ENCODE results near the gene CD4. TPM values are rescaled to one million over a fixed set of nuclear protein-coding genes. Genes with fewer than 3 reads are reported as not detected.

The CD4 gene
- total RNA-seq, 4 donors from 2014 or later = 16.4 to 65.4 (median 29.6) TPM

DNA sequence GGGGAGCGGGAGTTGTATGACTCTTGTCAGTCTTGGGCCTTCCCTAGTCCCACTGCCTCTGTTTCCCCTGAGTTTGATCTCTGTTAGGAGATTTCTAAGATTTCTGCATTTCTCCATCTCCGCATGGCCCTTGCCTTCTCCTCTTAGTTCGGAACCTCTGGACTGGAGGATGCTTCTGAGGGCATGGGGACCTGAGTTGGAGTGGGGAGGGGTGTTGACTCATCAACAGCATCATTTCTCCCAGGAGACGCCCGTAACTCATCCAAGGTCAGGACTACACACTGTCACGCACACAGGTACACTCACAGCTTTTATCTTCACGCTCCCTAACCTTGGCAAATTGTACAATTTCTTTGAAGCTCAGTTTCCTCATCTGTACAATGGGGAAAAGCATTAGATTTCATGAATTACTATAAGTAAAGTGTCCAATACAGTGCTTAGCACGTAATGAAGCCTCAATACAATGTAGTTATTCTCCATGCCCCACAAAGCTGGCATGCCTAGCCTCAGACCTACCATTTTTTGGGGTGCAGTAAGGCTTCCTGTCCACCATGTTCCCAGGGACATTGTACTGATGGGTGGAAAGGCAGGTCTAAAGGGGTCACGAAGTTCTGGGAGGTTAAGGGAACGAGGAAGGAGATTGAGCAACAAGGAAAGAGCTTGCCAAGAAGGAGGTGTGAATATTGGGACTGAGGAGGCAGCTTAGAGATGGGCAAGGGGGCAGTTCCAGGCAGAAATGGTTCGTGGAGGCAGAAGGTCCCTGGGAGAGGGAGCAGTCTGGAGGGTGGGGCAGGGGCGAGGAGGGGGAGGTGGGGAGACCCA is 17.6 kb upstream of the CD4 start:
- TF ChIP-seq, protein P1, sequence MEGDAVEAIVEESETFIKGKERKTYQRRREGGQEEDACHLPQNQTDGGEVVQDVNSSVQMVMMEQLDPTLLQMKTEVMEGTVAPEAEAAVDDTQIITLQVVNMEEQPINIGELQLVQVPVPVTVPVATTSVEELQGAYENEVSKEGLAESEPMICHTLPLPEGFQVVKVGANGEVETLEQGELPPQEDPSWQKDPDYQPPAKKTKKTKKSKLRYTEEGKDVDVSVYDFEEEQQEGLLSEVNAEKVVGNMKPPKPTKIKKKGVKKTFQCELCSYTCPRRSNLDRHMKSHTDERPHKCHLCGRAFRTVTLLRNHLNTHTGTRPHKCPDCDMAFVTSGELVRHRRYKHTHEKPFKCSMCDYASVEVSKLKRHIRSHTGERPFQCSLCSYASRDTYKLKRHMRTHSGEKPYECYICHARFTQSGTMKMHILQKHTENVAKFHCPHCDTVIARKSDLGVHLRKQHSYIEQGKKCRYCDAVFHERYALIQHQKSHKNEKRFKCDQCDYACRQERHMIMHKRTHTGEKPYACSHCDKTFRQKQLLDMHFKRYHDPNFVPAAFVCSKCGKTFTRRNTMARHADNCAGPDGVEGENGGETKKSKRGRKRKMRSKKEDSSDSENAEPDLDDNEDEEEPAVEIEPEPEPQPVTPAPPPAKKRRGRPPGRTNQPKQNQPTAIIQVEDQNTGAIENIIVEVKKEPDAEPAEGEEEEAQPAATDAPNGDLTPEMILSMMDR (IDR thresholded peaks at IDR 0.05; ENCODE audit: low read depth) = no peak

GRCh38 chr12:6772331-6772695 is 17.0 kb upstream of the CD4 start, which contains the start of gene LAG3:
TSS of gene LAG3 (plus strand) at chr12:6772520. CDS start at chr12:6772853, 333 bp downstream.
- TF ChIP-seq, protein P1 (IDR thresholded peaks at IDR 0.05; ENCODE audit: low read depth) = no peak

GRCh38 chr12:6772726-6773589 is 16.4 kb upstream of the CD4 start:
- TF ChIP-seq, protein P1 (IDR thresholded peaks at IDR 0.05; ENCODE audit: low read depth) = no peak

DNA sequence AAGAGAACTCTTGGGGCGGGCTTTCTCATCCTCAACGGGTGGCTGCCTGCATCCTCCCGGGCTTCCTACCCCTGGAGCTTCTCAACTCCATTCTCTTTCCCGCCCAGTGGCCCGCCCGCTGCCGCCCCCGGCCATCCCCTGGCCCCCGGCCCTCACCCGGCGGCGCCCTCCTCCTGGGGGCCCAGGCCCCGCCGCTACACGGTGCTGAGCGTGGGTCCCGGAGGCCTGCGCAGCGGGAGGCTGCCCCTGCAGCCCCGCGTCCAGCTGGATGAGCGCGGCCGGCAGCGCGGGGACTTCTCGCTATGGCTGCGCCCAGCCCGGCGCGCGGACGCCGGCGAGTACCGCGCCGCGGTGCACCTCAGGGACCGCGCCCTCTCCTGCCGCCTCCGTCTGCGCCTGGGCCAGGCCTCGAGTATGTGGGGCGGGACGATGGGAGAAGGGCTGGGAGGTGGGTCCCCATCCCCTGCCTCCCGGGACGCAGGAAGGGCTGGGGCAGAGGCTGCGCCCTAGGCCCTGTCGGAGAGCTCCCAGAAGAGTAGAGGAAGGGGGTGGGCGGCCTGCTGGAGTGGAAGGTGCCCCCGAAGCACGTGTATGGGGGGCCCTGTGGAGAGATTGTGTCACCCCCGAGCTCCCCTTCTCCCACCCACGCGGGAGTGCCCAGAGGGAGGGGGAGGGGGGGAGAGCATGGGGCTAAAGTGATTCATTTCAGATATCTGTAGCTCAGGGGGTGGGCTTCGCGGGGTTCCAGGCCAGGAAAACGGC is 15.6 kb upstream of the CD4 start:
- TF ChIP-seq, protein P1 (IDR thresholded peaks at IDR 0.05; ENCODE audit: low read depth) = no peak

DNA sequence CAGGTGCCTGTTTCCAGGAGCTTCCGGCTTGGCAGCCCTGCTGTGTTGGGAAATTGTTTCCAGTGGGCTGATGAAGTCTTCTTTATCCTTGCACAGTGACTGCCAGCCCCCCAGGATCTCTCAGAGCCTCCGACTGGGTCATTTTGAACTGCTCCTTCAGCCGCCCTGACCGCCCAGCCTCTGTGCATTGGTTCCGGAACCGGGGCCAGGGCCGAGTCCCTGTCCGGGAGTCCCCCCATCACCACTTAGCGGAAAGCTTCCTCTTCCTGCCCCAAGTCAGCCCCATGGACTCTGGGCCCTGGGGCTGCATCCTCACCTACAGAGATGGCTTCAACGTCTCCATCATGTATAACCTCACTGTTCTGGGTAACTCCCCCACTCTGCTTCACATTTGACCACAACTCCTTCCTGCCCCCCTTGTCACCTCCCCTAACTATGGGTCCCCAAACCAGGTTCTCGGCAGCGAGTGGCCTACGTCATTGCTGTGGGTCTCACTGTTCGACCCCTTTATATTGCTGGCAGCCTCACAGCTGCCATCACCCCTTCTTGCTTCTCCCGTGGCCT is 14.7 kb upstream of the CD4 start:
- TF ChIP-seq, protein P1 (IDR thresholded peaks at IDR 0.05; ENCODE audit: low read depth) = no peak

DNA sequence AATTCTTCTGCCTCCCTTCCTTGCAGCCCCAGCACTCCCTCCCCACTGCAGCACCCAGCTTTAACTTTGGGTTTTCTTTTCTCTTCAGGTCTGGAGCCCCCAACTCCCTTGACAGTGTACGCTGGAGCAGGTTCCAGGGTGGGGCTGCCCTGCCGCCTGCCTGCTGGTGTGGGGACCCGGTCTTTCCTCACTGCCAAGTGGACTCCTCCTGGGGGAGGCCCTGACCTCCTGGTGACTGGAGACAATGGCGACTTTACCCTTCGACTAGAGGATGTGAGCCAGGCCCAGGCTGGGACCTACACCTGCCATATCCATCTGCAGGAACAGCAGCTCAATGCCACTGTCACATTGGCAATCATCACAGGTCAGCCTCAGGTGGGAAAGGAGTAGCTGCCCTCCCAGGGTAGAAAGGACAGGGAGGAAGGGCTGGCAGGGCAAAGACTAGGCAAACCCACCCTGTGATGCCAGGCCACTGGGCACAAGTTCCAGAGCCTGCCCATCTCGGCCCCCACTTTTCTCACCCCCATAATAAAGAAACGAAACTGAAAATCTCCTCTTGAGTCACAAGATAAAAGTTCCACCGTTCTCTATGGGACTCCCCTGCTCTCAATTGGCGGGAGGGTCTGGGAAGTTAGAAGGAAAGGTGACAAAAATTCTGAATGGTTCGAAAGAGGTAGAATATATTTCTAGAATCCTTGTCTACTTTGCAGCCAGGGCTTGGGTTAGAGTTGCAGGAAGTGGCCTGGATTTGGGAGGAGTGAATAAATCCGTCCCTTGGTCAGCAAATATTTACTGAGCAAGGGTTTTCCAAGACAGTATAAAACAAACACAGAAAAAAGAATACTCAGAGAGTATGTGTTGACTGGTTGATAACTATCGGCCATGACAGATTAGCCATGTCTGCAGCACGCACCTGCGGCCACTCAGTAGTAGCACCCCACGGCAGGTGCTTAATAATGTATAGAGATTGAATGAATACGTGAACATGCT is 13.8 kb upstream of the CD4 start:
- TF ChIP-seq, protein P1 (IDR thresholded peaks at IDR 0.05; ENCODE audit: low read depth) = no peak

Measured in subcutaneous adipose tissue (tissue), 4 donors.